ENCODE results near the gene NTNG2. TPM values are rescaled to one million over a fixed set of nuclear protein-coding genes. Genes with fewer than 3 reads are reported as not detected.

The NTNG2 gene
- total RNA-seq, 1 donor from 2014 or later, result 16.3 TPM

DNA sequence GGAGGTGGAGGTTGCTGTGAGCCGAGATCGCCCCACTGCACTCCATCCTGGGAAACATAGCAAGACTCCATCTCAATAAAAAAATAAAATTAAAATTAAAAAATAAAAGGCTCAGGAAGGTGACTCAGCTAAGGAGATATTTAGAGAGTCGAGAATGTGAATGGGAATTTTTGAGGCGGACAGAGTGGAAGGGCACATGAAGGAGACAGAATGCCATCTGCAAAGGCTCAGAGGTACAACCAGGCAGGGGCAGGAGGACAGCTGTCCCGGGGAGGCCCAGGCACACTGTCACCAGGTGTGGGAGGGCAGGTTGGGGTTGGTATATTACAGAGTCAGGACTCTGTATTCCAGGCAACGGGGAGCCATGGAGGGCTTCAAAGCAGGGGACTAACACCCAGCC lies 35.5 kb downstream of the NTNG2 start:
- DNase-seq (ENCODE audit: low spot score in 2 of 2) (no peak), FAIRE-seq (no peak)

DNA sequence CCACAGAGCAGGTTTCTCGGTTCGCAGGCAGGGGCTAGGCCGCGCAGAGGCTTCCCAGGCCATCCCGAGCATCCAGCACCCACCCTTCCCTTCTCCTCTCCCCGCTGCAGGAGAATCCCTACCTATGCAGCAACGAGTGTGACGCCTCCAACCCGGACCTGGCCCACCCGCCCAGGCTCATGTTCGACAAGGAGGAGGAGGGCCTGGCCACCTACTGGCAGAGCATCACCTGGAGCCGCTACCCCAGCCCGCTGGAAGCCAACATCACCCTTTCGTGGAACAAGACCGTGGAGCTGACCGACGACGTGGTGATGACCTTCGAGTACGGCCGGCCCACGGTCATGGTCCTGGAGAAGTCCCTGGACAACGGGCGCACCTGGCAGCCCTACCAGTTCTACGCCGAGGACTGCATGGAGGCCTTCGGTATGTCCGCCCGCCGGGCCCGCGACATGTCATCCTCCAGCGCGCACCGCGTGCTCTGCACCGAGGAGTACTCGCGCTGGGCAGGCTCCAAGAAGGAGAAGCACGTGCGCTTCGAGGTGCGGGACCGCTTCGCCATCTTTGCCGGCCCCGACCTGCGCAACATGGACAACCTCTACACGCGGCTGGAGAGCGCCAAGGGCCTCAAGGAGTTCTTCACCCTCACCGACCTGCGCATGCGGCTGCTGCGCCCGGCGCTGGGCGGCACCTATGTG lies 36.1 kb downstream of the NTNG2 start:
- DNase-seq (ENCODE audit: low spot score in 2 of 2), result no peak
- FAIRE-seq, result no peak

DNA sequence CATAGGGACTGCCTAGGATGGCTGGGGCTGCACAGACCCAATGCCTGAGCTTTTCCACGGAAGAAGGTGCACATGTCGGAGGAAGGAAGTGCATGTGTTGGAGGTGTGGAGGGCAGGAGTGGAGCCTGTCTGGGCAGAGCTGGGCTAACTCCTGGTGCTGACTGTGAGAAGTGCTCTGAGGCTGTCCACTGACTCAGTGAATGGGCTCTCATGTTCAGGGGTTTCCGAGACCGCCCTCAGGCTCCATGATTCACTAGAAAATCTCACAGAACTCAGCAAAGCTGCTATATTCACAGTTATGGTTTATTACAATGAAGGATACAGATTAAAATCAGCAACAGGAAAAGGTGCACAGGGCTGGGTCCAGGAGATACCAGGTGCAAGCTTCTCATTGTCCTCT lies 37.2 kb downstream of the NTNG2 start:
- DNase-seq (ENCODE audit: low spot score in 2 of 2) (no peak), FAIRE-seq (no peak)

DNA sequence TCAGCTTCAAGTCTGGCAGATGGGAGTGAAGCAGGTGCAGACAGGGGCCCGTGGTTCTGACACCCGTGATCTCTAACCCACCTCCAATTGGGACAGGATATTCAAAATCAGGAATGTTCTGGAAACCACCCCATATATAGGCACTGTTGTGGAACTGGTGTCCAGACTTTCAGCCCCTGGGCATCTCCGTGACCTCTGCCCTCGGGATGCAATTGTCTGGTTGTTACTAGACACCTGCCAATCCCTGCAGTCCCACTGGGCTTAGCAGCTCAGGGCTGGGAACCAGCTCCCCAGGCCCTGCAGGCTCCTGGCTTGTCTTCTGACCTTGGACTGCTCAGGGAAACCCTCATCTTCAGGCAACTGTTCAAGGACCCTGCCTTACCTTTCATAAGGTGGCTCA lies 38.8 kb downstream of the NTNG2 start:
- no peak for FAIRE-seq

DNA sequence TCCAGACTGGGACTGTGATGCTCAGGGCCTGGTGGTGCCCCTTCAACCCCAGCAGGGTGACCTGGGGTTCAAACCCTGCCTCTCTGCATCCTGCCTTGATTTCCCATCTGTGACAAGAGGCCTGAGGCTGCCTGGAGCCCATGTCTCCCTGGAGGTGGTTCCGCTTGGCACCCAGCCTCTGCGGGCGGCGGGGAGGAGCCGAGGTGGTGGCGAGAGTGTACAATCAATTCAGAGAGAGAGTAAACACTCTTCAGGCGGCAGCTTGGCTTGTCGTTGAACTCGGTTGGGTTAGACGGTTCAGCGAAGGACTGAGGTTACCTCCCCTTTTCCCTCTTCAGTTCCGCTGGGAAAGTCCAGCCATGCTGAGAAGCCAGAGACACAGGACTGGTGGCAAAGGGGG lies 39.3 kb downstream of the NTNG2 start:
- FAIRE-seq, result no peak
- no peak for DNase-seq (ENCODE audit: low spot score in 2 of 2)

More for the DNA sequence above, 38.8 kb downstream of the NTNG2 start:
- no peak for DNase-seq (ENCODE audit: low spot score in 2 of 2)

DNA sequence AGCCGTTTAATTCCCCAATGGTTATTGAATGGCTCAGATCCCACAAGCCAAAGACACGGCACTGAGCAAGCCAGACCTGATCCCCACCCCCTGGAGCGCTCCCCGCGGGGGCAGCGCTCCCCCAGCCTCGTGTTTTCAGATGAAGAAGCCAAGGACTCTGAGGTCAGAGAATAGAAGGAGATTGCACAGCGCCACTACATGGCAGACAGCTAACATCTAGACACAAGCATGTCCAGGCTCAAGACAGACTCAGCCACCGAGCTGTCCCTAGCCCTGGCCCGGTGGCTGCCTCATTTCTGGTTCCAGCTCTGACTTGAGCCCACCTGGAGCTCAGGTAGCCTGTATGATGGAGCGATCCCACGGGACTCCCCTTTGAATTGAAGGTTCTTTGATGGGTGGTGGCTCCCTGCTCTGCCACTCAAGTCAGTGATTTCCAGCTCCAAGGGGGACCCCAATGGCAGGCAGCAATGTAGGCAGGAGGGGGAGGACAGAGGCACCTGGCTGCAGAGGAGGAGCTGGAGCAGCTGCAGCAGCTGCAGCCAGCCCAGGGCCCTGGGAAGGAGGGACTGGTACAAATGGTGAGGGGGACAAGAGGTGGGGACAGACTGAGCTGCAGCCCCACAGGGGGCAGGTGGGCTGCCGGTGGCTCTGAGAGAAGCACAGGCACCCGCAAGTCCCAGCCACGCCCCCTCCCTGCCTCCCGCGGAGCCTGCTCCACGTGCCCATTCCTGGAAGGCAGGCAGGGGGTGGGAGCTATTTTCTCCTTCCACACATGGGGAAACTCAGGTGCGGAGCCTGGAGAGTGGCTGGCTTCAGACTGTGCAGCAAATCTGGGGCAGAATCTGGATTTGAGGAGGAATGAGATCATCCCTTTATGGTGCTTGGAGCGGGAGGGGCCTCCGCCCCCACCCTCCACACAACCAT lies 40.2 kb downstream of the NTNG2 start:
- FAIRE-seq (no peak), DNase-seq (ENCODE audit: low spot score in 2 of 2) (peak in 1 of 2 donors; percentile 58)

DNA sequence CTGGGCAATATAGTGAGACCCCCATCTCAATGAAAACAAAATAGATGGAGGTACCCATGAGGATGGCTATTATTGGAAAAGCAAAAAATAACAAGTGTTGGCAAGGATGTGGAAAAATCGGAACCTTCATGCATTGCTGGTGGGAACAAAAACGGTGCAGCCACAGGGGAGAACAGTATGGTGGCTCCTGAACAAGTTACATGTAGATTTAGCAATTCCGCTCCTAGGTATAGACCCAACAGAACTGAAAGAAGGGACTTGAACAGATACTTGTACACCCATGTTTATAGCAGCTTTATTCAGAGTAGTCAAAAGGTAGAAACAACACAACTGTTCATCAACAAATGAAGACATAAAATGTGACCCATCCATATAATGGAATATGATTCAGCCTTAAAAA lies 43.0 kb downstream of the NTNG2 start:
- DNase-seq (ENCODE audit: low spot score in 2 of 2) (no peak), FAIRE-seq (no peak)

DNA sequence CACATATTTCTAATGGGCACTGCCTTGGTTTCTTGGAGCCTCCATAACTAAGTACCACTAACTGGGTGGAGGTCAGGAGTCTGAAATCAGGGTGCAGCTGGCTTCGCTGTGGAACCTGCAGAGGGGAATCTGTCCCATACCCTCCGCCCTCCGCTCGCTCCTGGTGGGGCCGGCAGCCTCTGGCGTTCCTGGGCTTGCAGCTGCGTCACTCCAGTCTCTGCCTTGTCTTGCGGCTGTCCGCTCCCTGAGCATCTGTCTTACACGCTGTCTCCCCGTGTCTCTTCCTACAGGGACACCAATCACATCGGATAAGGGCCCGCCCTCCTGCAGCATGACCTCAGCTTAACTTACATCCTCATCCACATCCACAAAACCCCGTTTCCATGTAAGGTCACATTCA lies 45.4 kb downstream of the NTNG2 start:
- DNase-seq (ENCODE audit: low spot score in 2 of 2), result no peak
- FAIRE-seq, result no peak

DNA sequence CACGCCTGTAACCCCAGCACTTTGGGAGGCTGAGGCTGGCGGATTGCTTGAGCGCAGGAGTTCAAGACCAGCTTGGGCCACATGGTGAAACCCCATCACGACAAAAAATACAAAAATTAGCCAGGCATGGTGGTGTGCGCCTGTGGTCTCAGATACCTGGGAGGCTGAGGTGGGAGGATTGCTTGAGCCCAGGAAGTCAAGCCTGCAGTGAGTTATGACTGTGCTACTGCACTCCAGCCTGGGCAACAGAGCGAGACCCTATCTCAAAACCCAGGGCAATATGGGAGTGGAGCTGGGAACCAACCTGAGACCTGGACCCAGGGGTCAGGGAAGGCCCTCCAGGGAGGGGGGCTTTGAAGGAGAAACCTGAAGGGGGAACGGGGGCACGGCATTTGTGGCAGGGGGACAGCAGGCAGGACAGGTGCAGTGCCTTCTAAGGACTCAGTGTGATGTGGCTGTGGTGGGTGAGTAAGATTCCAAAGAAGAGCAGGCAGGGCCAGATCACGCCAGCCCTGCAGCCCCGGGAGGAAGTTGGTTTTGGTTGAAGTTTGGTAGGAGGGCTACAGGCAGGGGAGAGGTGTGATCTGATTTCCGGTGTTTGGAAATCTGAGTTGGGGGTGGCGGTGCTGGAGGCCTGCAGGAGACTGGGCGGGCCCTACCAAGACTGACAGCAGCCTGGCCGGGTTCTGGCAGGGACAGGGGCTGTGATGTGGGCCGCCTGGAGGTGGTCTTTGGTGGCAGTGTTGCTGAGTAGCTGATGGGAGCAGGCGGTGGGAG lies 46.2 kb downstream of the NTNG2 start:
- no peak for FAIRE-seq
- no peak for DNase-seq (ENCODE audit: low spot score in 2 of 2)

DNA sequence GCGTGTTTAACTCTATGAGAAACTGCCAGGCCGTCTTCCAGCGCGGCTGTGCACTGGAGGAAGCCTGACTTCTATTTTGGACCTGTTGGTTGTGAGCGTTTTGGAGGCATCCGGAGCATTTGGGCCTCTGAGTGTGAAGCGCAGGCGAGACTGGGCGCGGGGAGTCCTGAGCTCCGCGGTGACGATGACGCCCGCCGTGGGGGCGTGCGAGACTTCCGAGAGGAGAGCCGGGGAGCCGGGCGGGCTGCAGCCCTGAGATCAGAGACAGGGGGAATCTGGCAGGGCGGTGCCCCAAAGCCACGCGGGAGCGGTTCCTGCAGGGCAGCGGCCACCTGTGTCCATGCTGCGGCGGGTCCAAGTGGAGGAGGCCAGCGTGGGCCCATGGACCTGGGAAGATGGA lies 47.4 kb downstream of the NTNG2 start:
- FAIRE-seq (no peak), DNase-seq (ENCODE audit: low spot score in 2 of 2) (no peak)

DNA sequence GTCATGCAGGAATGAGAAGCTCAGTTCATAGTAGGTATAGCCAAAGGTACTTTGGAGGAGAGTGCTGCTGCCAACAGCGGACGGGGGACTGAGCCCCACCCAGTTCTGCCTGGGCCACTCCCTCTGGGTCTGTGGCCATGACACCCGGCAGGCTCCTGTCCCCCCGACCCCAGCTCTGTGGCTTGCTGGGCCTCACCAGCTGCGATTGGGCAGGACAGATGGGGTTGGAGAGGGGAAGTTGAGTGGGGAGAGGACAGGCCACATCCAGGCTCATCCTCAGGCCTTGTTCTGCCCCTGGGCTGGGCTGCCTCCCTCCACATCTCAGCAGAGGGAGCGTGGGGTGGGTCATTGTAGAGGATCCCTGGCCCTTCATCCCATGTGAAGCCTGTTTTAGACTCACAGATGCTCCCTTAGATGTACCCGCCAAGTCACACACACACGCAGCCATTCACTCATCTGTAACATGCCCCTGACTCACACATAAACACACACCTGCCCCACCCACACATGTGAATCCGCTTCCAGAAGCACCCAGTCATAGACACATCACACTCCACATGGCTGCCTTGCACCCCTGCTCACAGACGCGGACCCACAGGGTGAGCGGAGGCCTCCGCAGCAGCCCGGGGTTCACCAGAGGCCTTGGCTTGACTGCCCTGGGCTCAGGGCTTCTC lies 48.8 kb downstream of the NTNG2 start:
- DNase-seq (ENCODE audit: low spot score in 2 of 2) (no peak), FAIRE-seq (no peak)

DNA sequence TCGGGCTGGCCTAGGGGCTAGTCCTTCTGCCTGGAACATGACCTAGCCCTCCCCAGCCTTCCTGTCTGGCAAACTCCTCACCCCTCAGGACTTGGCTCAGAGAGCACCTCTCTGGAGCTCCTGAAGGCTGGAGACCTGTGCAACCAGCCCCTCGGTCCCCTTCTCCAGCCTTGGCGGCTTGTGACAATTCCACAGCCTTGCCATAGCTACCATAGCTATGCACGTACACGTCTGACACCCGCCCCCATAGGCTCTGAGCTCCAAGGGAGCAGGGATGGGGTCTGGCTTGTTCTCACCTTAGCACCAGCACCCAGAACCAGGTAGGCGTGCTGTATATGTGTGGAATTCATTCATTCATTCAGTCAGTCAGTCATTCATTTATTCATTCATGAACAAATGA lies 49.7 kb downstream of the NTNG2 start:
- no peak for FAIRE-seq

DNA sequence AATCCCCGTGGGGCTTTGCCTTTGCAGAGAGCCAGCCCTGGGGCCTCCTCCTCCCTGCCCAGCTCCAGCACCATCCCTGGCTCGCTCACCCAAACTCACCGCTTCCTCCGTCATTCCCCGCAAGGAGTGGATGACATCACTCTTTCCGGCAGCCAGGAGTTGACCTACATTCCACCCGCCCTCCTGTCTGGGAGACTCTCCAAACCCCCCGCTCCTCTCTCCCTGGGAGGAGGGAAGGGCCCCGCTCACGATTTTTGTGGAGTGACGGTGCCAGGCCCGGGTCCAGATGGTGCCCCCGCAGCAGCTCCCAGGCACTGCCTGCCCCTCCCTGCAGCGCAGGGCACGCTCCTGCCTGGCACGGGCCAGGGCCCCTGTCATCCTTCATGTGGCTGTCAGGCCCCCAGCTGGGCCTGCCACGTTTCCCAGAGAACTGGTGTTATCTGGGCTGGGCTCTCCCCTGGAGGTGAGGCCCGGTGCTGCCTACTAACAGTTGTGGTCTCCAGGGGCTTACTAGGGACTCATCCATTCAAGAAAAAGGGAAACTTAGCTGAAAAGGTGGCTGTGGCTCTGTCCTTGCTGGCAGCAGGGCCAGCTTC lies 52.3 kb downstream of the NTNG2 start:
- DNase-seq (ENCODE audit: low spot score in 2 of 2) (peak; percentile 64 to 85), FAIRE-seq (no peak)

More for the DNA sequence above, 49.7 kb downstream of the NTNG2 start:
- DNase-seq (ENCODE audit: low spot score in 2 of 2), result no peak

DNA sequence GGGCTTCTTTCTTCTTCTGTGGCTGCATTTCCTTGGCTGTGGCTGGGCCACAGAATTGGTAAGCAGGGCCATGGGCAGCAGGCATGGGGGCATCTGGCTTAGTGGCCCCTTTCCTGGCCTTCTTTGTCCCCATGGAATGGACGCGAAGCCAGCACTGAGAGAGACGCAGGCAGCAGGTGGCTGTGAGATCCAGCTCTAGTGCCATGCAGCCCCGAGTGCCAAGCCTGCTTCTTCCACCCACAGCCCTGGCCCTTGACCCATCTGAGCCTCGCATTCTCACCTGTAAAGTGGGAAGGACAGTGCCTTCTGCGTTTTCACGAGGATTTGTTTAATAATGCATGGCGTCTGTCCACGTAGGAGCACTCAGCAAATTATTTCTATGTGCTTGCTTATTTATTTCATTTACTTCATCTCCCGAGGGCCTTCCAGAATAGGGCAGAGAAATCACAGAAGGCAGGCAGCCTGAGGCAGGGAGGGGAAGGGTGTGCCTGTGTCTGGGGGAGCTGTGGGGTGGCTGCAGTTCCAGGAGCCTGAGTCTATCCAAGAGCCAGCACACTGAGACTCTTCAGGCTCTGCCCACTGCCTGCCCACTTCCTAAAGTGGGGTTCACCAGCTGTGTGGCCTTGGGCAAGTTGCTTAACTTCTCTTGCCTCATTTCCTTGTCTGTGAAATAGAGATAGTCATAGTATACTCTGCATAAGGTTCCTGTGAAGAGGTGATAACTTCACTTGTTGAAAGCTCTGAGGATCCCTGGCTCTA lies 55.2 kb downstream of the NTNG2 start:
- FAIRE-seq (no peak), DNase-seq (ENCODE audit: low spot score in 2 of 2) (no peak)

DNA sequence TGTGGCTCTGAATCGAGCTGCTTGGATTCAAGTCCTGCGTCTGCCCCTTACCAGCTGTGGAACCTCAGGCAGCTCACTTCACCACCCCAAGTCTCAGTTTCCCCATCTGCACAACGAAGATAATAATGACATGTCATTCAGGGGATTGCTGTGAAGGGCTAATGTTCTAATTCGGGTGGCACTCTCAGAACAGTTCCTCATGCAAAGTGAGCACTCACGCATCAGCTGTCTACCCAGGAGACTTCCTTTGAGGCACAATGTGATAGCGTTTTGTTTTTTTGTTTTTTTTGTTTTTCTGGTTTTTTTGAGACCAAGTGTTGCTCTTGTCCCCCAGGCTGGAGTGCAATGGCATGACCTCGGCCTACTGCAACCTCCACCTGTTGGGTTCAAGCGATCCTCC lies 56.4 kb downstream of the NTNG2 start:
- FAIRE-seq, result no peak
- DNase-seq (ENCODE audit: low spot score in 2 of 2), result no peak

DNA sequence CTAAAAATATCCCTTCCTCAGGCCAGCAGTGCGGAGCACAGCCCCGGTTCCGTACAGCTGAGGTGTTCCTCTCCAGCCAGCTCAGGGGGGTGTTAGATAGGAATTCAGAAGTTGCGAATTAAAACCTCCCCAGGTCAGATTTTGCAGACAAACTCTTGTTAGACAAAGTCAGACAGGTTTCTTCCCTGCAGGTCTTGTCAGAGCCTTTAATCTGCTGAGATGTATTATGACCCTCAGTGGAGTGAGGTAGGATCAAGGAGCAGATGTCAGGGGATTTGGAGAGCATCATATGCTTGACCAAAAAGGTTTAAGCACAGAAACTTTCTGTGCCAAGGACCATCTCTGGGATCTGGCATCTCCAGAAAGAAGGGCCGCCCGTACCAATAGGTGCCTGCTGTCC lies 60.1 kb downstream of the NTNG2 start:
- FAIRE-seq (no peak), DNase-seq (ENCODE audit: low spot score in 2 of 2) (no peak)

DNA sequence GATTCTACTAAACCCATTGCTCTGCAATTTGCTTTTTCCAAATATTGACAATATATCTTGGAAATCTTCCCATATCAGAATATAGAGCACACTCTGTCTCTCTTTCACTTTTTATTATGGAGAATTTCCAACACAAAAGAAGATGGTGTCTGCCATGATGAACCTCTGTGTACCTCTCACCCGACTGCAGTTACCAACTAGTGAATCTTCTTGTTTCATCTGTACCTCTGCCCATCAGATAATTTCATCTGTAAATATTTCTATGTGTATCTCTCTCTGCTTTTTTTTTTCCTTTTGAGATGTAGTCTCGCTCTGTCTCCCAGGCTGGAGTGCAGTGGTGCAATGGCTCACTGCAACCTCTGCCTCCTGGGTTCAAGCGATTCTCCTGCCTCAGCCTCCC lies 62.8 kb downstream of the NTNG2 start:
- FAIRE-seq (no peak), DNase-seq (ENCODE audit: low spot score in 2 of 2) (no peak)

DNA sequence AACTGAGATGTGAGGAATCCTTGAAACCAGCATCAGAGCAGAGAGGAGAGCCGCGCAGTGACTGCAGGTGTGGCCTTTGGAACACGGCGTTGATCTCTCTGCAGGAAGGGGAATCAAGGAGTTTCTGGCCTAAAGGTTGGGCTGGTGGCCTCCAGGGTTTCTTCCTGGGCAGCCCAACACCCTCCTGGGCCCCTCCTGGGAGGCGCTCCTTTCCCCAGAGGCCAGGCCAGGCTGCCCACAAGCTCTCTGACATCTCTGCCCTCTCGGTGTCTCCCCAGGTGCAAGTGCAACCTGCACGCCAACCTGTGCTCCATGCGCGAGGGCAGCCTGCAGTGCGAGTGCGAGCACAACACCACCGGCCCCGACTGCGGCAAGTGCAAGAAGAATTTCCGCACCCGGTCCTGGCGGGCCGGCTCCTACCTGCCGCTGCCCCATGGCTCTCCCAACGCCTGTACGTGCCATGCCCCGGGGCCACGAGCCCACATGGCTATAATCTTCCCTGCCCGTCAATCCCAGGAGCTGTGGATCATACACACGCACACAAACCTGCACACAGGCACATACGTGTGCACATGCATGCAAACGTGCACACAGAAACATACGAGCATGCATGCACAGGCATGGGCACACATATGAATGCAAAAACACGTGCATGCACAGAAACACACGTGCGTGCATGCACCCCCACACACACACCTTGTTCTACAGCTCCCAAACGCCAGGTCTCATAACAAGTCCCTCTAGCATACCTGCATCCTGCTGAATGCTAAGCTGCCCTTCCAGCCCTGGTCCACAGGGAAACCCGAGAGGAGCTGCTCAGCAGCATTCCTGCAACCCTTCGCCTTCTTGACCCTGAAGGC lies 64.9 kb downstream of the NTNG2 start:
- FAIRE-seq, result no peak
- no peak for DNase-seq (ENCODE audit: low spot score in 2 of 2)
